GM10248 (cell line): Measurements from ENCODE around the gene ZNF608.

ENCODE experiments used
- CTCF ChIA-PET: fragments of 300-600 bp; sonication (Branson Sonifier 250); formaldehyde crosslinking; extraction: SDS; loops from one replicate; lab custom pipeline; 2021; ENCODE audit warnings: antibody characterized with exemption; lab: Yijun Ruan, JAX
- POLR2A ChIA-PET: fragments of 350-650 bp; sonication (Branson Sonifier 250); formaldehyde crosslinking; extraction: SDS; loops from one replicate; lab custom pipeline; 2020; ENCODE audit warnings: antibody characterized with exemption; lab: Yijun Ruan, JAX
- DNase-seq: peaks from one replicate; pipeline ENCODE4 v3.0.0; 2012; ENCODE audit errors: extremely low spot score
- TF ChIP-seq, protein P1 (sequence below): IDR thresholded peaks from 2 replicates; pipeline ENCODE4 v1.5.1; 2012; ENCODE audit warnings: mild to moderate bottlenecking, low read depth; ENCODE audit errors: extremely low read depth, missing control alignments, control extremely low read depth

Gene ZNF608

DNA sequence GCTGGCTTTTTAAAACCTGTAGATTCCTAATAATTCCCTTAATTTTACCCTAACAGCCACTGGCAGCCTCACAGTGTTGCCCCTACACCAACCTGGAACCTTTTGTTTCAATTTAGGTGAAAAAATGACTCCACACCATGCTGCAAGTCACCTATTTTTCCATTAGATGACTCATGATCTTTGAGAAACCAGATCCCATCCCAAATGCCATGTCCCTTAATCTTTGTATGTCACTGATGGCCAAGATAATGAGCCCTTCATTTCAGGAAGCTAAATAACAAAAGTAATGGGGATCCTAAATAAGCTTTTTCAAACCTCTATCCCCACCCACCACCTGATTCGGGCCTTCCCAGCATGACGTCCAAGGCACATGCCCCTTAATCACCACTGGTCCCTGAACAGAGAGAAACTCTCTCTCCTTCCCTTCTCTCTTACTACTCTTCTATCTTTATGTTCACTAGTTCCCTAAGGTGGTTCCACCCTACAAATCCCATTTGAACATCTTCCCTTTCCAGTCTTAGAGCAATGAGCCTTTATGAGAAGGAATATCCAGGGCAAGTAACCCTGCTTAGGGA is 33.6 kb downstream of the ZNF608 start:
- ChIA-PET POLR2A (no interaction called here), CTCF (interaction anchor here (0.8 to 1.4 kb wide), 3 partner anchors 9 to 412 kb away, joined by 3 to 4 read pairs (median 3); no protein-coding TSS in a partner anchor)
- TF ChIP-seq, protein P1, sequence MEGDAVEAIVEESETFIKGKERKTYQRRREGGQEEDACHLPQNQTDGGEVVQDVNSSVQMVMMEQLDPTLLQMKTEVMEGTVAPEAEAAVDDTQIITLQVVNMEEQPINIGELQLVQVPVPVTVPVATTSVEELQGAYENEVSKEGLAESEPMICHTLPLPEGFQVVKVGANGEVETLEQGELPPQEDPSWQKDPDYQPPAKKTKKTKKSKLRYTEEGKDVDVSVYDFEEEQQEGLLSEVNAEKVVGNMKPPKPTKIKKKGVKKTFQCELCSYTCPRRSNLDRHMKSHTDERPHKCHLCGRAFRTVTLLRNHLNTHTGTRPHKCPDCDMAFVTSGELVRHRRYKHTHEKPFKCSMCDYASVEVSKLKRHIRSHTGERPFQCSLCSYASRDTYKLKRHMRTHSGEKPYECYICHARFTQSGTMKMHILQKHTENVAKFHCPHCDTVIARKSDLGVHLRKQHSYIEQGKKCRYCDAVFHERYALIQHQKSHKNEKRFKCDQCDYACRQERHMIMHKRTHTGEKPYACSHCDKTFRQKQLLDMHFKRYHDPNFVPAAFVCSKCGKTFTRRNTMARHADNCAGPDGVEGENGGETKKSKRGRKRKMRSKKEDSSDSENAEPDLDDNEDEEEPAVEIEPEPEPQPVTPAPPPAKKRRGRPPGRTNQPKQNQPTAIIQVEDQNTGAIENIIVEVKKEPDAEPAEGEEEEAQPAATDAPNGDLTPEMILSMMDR, result no peak
- DNase-seq, result no peak

DNA sequence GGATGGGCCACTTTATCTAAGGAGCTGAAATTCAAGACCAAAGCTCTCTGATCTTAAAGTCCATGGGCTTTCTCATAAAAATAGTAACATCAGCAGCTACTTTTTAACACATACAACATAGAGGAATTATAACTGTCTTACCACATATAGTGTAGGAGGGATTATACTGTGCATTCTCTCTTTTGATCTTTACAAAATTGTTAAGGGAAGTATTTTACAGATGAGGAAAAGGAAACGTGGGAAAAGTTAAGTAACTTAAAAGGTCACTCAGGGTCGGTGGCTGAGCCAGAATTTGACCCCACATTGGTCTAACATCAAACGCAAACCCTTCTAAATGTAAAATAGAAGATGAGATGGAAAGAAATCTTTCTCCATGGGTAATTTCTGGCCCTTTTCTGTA is 38.4 kb downstream of the ZNF608 start:
- no peak for DNase-seq
- TF ChIP-seq, protein P1, result no peak
- CTCF ChIA-PET, result interaction anchor here (1.1 to 1.6 kb wide), 4 partner anchors 16 to 55 kb away, joined by 3 to 4 read pairs (median 4); no protein-coding TSS in a partner anchor
- POLR2A ChIA-PET, result no interaction called here

DNA sequence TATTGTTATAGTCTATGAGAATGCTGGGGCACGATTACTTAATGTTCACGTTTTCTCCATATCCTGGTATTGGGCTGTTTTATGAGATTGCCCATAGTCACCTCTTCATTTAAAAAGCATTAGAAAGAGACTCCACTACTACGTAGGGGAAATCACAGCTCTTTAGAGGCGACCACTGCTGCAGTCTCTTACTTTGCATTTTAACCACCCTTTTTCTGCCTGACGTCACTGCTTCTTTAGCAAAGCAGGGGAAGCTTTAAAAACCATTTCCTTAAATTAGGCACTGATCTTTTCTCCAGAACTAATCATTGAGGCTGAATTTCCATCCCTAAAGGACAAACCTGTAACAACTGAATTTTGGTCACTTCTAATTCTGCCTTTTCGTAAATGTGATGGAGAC is 38.9 kb downstream of the ZNF608 start:
- peak; percentile 48 for DNase-seq
- CTCF ChIA-PET, result interaction anchor here (0.9 to 1.6 kb wide), 5 partner anchors 16 to 55 kb away, joined by 3 to 4 read pairs (median 4); no protein-coding TSS in a partner anchor
- POLR2A ChIA-PET, result no interaction called here
- TF ChIP-seq, protein P1, result no peak

DNA sequence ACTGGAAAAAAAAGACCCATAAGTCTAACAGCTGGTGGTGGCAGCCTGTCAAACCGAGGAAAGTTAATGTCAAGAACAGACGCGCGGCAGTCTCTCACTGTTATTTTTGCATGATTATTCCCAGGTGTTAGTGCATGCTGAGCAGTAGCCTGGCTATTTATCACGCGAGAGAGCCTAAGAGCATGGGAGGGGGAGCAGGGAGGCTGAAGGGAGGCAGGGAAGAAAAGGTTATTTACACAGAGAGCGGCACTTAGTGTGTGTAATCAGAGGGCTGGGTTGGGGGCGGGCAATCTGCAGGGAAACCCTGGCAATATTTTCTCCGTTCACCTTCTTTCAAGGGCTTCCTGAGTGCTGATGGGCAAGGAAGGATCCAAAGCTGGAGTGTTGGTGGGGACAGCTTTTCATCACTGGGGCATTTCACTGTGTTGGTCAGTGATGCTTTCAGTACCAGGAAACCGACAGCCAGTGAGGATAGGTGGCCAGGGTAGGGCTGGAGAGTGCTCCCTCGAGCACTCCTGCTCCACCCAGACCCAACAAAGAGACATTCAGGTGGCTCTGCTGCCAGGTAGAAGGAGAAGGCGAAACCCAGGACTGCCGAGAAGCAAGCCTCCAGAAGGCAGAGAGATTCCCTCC is 39.6 kb downstream of the ZNF608 start:
- CTCF ChIA-PET, result interaction anchor here (0.9 to 2.2 kb wide), 8 partner anchors 8 to 54 kb away, joined by 3 to 8 read pairs (median 3); no protein-coding TSS in a partner anchor
- TF ChIP-seq, protein P1, result no peak
- POLR2A ChIA-PET, result interaction anchor here (1.4 kb wide), 1 partner anchor 38 kb away, joined by 3 read pairs; no protein-coding TSS in a partner anchor
- no peak for DNase-seq

DNA sequence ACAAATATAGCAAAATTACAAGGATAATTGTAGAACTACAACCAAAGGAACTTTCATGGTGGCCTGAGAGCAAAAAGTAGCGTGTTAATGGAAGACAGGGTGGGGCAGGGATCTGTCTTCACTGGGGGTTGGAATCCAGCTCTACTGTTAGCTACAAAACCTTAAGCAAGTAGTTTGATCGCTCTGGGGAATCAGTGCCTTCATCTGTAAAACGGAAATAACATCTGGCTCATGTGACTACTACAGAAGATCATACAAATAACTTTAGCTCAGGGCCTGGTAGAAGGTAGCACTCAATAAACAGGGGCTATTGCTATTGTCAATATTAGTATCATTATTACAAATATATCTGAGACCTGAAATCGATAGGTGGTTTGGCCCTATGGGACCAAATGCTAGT is 40.4 kb downstream of the ZNF608 start:
- no peak for DNase-seq
- TF ChIP-seq, protein P1, result no peak
- CTCF ChIA-PET, result interaction anchor here (1.2 to 2.2 kb wide), 5 partner anchors 9 to 42 kb away, joined by 3 to 8 read pairs (median 3); no protein-coding TSS in a partner anchor
- POLR2A ChIA-PET, result interaction anchor here (1.1 to 1.4 kb wide), 2 partner anchors 39 to 41 kb away, joined by 3 read pairs; no protein-coding TSS in a partner anchor

DNA sequence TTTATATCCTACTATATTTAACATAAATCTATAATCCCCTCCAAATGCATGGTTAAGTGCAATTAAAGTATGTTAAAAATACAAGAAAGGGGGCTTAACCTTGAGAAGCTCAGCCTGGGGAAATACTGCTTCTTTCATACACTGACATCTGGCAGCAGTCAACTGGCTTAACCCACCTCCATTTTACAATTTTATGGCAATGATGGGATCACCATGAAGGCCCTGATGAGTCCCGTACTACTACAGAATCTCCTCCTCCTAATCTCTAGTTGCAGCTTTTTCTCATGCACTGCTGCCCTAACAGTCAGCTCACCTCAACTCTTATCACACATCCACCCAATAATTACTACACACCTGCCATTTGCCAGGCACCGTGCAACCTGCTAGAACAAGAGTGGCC is 40.9 kb downstream of the ZNF608 start:
- ChIA-PET CTCF (interaction anchor here (1.2 to 2.2 kb wide), 5 partner anchors 10 to 43 kb away, joined by 3 to 8 read pairs (median 3); no protein-coding TSS in a partner anchor), POLR2A (interaction anchor here (1.1 to 1.4 kb wide), 2 partner anchors 39 to 42 kb away, joined by 3 read pairs; no protein-coding TSS in a partner anchor)
- DNase-seq, result no peak
- TF ChIP-seq, protein P1, result no peak
